ENCODE data around the gene CFL1. TPM values are rescaled to one million over a fixed set of nuclear protein-coding genes. Genes with fewer than 3 reads are reported as not detected.
A peak's percentile ranks its signal among the peaks of the same experiment; 100 is the strongest.
"Not testable (repeated sequence)": the region's sequence is repeated elsewhere in the genome, so short reads cannot be mapped to it uniquely, and the experiment has no call there.

The CFL1 gene
- total RNA-seq, 1 donor from 2014 or later: 1,079 TPM

- no peaks in the 10 kb centered on the region for H3K9me3 Mint-ChIP-seq
- H3K4me3 Mint-ChIP-seq: no peak overlapping the region
- H3K27ac Mint-ChIP-seq: peak overlapping the region; percentile 0
- no peak for TF ChIP-seq CTCF (IDR thresholded peaks at IDR 0.05)
- H3K4me1 Mint-ChIP-seq: peaks cover 44% of the 10 kb centered on the region
- H3K27me3 Mint-ChIP-seq: peaks cover 2% of the 10 kb centered on the region
- DNase-seq: no peak
- intact Hi-C loops (cut with micrococcal nuclease): no loop called here
- ChIA-PET CTCF (interaction anchor here (1.2 to 2.7 kb wide), 2 partner anchors 8 to 11 kb away, joined by 3 to 10 read pairs; partner anchors contain the start of gene FIBP), POLR2A (interaction anchor here (1.7 to 2.2 kb wide), 2 partner anchors 8 to 23 kb away, joined by 5 to 17 read pairs; partner anchors contain the start of genes C11orf68, DRAP1 and FIBP)
- no peak for ATAC-seq (ENCODE audit: low read depth)
- H3K36me3 Mint-ChIP-seq (ENCODE audit: low read depth): no peaks in the 10 kb centered on the region
Measured at GRCh38 chr11:65896034-65896999, 38.3 kb upstream of the CFL1 start.

GRCh38 chr11:65895482-65895981 lies 37.6 kb upstream of the CFL1 start:
- Mint-ChIP-seq H3K27ac (no peak overlapping the region), H3K27me3 (peaks cover under 1% of the 10 kb centered on the region), H3K4me1 (peaks cover 37% of the 10 kb centered on the region), H3K9me3 (no peaks in the 10 kb centered on the region), H3K36me3 (ENCODE audit: low read depth) (no peaks in the 10 kb centered on the region), H3K4me3 (no peak overlapping the region)
- POLR2A ChIA-PET: interaction anchor here (0.7 to 2.9 kb wide), 6 partner anchors 7 to 32 kb away, joined by 4 to 17 read pairs (median 5); partner anchors contain the start of genes C11orf68, DRAP1 and FIBP
- no peak for TF ChIP-seq CTCF (IDR thresholded peaks at IDR 0.05)
- no peak for DNase-seq
- CTCF ChIA-PET: interaction anchor here (1.2 kb wide), 1 partner anchor 7 kb away, joined by 3 read pairs; the partner anchor contains the start of gene FIBP
- intact Hi-C loops (cut with micrococcal nuclease): no loop called here
- no peak for ATAC-seq (ENCODE audit: low read depth)

GRCh38 chr11:65894034-65894591 lies 36.1 kb upstream of the CFL1 start:
- ChIA-PET CTCF (interaction anchor here (0.6 to 2.7 kb wide), 2 partner anchors 9 to 35 kb away, joined by 3 to 17 read pairs; no protein-coding TSS in a partner anchor), POLR2A (interaction anchor here (0.9 to 11.8 kb wide), 17 partner anchors 8 to 471 kb away, joined by 3 to 340 read pairs (median 4); partner anchors contain the start of genes C11orf68, CFL1, KAT5 and MUS81)
- Mint-ChIP-seq H3K4me1 (peaks cover 46% of the 10 kb centered on the region), H3K36me3 (ENCODE audit: low read depth) (no peaks in the 10 kb centered on the region), H3K4me3 (peak overlapping the region; percentile 78), H3K27me3 (no peaks in the 10 kb centered on the region), H3K9me3 (no peaks in the 10 kb centered on the region), H3K27ac (peak overlapping the region; percentile 86)
- TF ChIP-seq CTCF (IDR thresholded peaks at IDR 0.05): no peak
- intact Hi-C loops (cut with micrococcal nuclease): no loop called here
- DNase-seq (no peak), ATAC-seq (ENCODE audit: low read depth) (no peak)

GRCh38 chr11:65892661-65893317 lies 34.8 kb upstream of the CFL1 start:
- intact Hi-C loops (cut with micrococcal nuclease): no loop called here
- peaks cover 5% of the 10 kb centered on the region for H3K36me3 Mint-ChIP-seq (ENCODE audit: low read depth)

GRCh38 chr11:65892137-65892540 lies 34.2 kb upstream of the CFL1 start:
- Mint-ChIP-seq H3K27ac (peak overlapping the region; percentile 86), H3K4me3 (peak overlapping the region; percentile 79), H3K4me1 (peaks cover 64% of the 10 kb centered on the region)
- H3K27me3 Mint-ChIP-seq; H3K36me3 Mint-ChIP-seq (ENCODE audit: low read depth); H3K9me3 Mint-ChIP-seq; DNase-seq; ATAC-seq (ENCODE audit: low read depth); intact Hi-C loops (cut with micrococcal nuclease): not testable (repeated sequence)
- POLR2A ChIA-PET: interaction anchor here (0.6 to 11.8 kb wide), 6 partner anchors 9 to 67 kb away, joined by 3 to 340 read pairs (median 30); partner anchors contain the start of genes C11orf68, CFL1, FOSL1 and MUS81
- CTCF ChIA-PET: interaction anchor here (1.5 kb wide), 1 partner anchor 32 kb away, joined by 3 read pairs; the partner anchor contains the start of gene MUS81

More at GRCh38 chr11:65892661-65893317, 34.8 kb upstream of the CFL1 start:
- Mint-ChIP-seq H3K27ac (peak overlapping the region; percentile 86), H3K27me3 (no peaks in the 10 kb centered on the region), H3K4me1 (peaks cover 57% of the 10 kb centered on the region), H3K9me3 (no peaks in the 10 kb centered on the region), H3K4me3 (peak overlapping the region; percentile 79)
- DNase-seq (no peak), ATAC-seq (ENCODE audit: low read depth) (no peak)
- TF ChIP-seq CTCF (IDR thresholded peaks at IDR 0.05): no peak
- ChIA-PET CTCF (interaction anchor here (1.5 to 2.7 kb wide), 2 partner anchors 8 to 33 kb away, joined by 3 to 17 read pairs; partner anchors contain the start of gene MUS81), POLR2A (interaction anchor here (0.6 to 11.8 kb wide), 7 partner anchors 8 to 778 kb away, joined by 4 to 340 read pairs (median 11); partner anchors contain the start of genes C11orf68, CFL1, MUS81 and SART1)

All from activated B cell treated with CpG ODN at 0.5 μM for 24 hours (primary cell).